Ovary (tissue), 3 donors: ENCODE data around the gene C1orf87.

Experiments used
- EP300 ChIP-seq: sonication (generic); formaldehyde crosslinking; IDR thresholded peaks from one replicate; pipeline ENCODE4 v1.6.1; 2017; ENCODE audit warnings: antibody characterized with exemption
- POLR2A ChIP-seq: fragments of 450-650 bp; IDR thresholded peaks from one replicate; pipeline ENCODE4 v1.6.1; 2017; ENCODE audit warnings: antibody characterized with exemption, mild to moderate bottlenecking, moderate library complexity
- TF ChIP-seq, protein P1 (sequence below), 3 donors: fragments of 450-650 bp in 2 of 3; fragments of 200-600 bp in 1 of 3; IDR thresholded peaks; one replicate each; pipeline versions ENCODE4 v1.5.1 to v1.8.0; 2016 to 2022; ENCODE audit warnings: antibody characterized with exemption in 3 of 3, mild to moderate bottlenecking in 1 of 3
- donor health status: DM: no; HTN: no; CAD: no.

DNA sequence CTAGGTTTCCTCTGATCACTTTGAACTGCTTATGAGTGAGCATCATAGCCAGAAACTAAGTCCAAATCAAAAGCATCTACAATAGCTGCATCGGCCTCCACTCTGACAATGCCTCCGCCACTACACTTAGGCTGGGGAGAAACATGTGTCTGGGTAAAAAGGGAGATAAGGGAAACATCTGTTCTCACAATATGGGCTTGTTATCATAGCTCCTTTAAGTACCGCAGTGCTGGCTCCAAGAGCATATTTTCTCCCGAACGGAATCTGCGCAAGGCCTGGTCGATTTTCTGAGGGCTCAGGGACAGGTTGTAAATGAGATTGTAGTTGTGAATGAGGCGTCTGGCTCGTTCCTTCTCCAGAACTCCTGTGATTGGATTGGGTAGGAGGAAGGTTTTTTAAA is 83.1 kb downstream of the C1orf87 start:
- TF ChIP-seq, protein P1, sequence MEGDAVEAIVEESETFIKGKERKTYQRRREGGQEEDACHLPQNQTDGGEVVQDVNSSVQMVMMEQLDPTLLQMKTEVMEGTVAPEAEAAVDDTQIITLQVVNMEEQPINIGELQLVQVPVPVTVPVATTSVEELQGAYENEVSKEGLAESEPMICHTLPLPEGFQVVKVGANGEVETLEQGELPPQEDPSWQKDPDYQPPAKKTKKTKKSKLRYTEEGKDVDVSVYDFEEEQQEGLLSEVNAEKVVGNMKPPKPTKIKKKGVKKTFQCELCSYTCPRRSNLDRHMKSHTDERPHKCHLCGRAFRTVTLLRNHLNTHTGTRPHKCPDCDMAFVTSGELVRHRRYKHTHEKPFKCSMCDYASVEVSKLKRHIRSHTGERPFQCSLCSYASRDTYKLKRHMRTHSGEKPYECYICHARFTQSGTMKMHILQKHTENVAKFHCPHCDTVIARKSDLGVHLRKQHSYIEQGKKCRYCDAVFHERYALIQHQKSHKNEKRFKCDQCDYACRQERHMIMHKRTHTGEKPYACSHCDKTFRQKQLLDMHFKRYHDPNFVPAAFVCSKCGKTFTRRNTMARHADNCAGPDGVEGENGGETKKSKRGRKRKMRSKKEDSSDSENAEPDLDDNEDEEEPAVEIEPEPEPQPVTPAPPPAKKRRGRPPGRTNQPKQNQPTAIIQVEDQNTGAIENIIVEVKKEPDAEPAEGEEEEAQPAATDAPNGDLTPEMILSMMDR (IDR thresholded peaks at IDR 0.05), result no peak
- TF ChIP-seq POLR2A (no peak), EP300 (no peak)
